T-cell (primary cell): ENCODE measurements around the gene DCT. TPM values are rescaled to one million over a fixed set of nuclear protein-coding genes. Genes with fewer than 3 reads are reported as not detected.
"Not testable (repeated sequence)": the region's sequence is repeated elsewhere in the genome, so short reads cannot be mapped to it uniquely, and the experiment has no call there.

ENCODE experiments used
- ATAC-seq, 4 experiments: fragments of 200-7000 bp in 3 of 4; fragments of 150-1000 bp in 1 of 4; cut with Tn5 transposase; replicated peaks in 1 of 4; 1 replicate in 3 of 4; 2 replicates in 1 of 4; pipeline ENCODE4 v1.10.0; 2021; ENCODE audit warnings: moderate library complexity in 3 of 4, mild to moderate bottlenecking in 2 of 4, moderate number of reproducible peaks in 1 of 4
- CTCF ChIA-PET, 2 donors: fragments of 300-600 bp; sonication (Branson Sonifier 250); formaldehyde crosslinking; loops; one replicate each; lab custom pipeline; 2022; ENCODE audit warnings: antibody characterized with exemption in 2 of 2; lab: Charles Lee
- POLR2A ChIA-PET, 2 donors: fragments of 300-600 bp; sonication (Branson Sonifier 250); formaldehyde crosslinking; loops; one replicate each; lab custom pipeline; 2022; ENCODE audit warnings: antibody characterized with exemption in 2 of 2; lab: Charles Lee
- DNase-seq, 35 experiments: peaks; one replicate each; pipeline versions ENCODE4 v3.0.0 to v3.0.0-alpha.2; 2013 to 2023
- H3K27ac ChIP-seq: one replicate; pipeline ENCODE4 v1.5.1; 2013; ENCODE audit warnings: low read length
- H3K27me3 ChIP-seq, 2 experiments: replicated peaks in 1 of 2; 1 replicate in 1 of 2; 2 replicates in 1 of 2; pipeline versions ENCODE4 v1.6.1 to v1.7.0; 2013; ENCODE audit warnings: low read length in 1 of 2, mixed read lengths in 1 of 2; ENCODE audit not compliant: control insufficient read depth in 2 of 2, insufficient read depth in 2 of 2; ENCODE audit errors: extremely low read depth in 1 of 2
- H3K36me3 ChIP-seq, 2 donors: 1 replicate in 1 of 2; 2 replicates in 1 of 2; pipeline versions ENCODE4 v1.6.1 to v1.7.0; 2013; ENCODE audit warnings: low read length in 1 of 2; ENCODE audit not compliant: control insufficient read depth in 2 of 2, insufficient read depth in 1 of 2; ENCODE audit errors: extremely low read depth in 1 of 2
- H3K4me1 ChIP-seq, 2 experiments: 1 replicate in 1 of 2; 2 replicates in 1 of 2; pipeline versions ENCODE4 v1.6.1 to v1.7.0; 2013; ENCODE audit warnings: low read length in 2 of 2, mixed read lengths in 1 of 2; ENCODE audit not compliant: insufficient read depth in 2 of 2, control insufficient read depth in 1 of 2; ENCODE audit errors: extremely low read depth in 1 of 2
- H3K4me3 ChIP-seq, 2 donors: 1 replicate in 1 of 2; 2 replicates in 1 of 2; pipeline versions ENCODE4 v1.5.1 to v1.7.0; 2013; ENCODE audit warnings: mild to moderate bottlenecking in 2 of 2, low read length in 1 of 2, moderate library complexity in 1 of 2; ENCODE audit not compliant: control insufficient read depth in 1 of 2; ENCODE audit errors: extremely low read depth in 1 of 2
- H3K9me3 ChIP-seq: 2 replicates; pipeline ENCODE4 v1.7.0; 2013
- H3K27ac Mint-ChIP-seq, 2 donors: one replicate each; pipeline ENCODE4 v1.8.0; 2020 to 2021; ENCODE audit warnings: mild to moderate bottlenecking in 2 of 2, mixed read lengths in 2 of 2
- H3K27me3 Mint-ChIP-seq, 2 donors: one replicate each; pipeline ENCODE4 v1.8.0; 2021 to 2022; ENCODE audit warnings: mixed read lengths in 2 of 2
- H3K36me3 Mint-ChIP-seq: one replicate; pipeline ENCODE4 v1.8.0; 2021; ENCODE audit warnings: mixed read lengths
- H3K4me1 Mint-ChIP-seq, 3 donors: one replicate each; pipeline ENCODE4 v1.8.0; 2020 to 2022; ENCODE audit warnings: mixed read lengths in 3 of 3, mild to moderate bottlenecking in 1 of 3
- H3K4me3 Mint-ChIP-seq, 3 donors: one replicate each; pipeline ENCODE4 v1.8.0; 2020 to 2022; ENCODE audit warnings: mild to moderate bottlenecking in 3 of 3, mixed read lengths in 3 of 3, moderate library complexity in 3 of 3
- H3K9me3 Mint-ChIP-seq, 3 donors: one replicate each; pipeline ENCODE4 v1.8.0; 2020 to 2022; ENCODE audit warnings: mixed read lengths in 3 of 3
- WGBS: methylation state at CpG from one replicate; pipeline ENCODE4 v1.1.5; 2013; ENCODE audit warnings: missing lambda C conversion rate; ENCODE audit not compliant: insufficient coverage; 5-methylcytosine and 5-hydroxymethylcytosine counted together
- total RNA-seq, 35 experiments: library from RNA in 6 of 35; stranded (reverse) in 6 of 35; fragments of 120-200 nt in 1 of 35; gene quantifications; one replicate each; pipeline versions ENCODE4 v1.2.1 to v1.2.4 and lab custom pipeline; 2013 to 2026

Gene DCT
- total RNA-seq, 5 donors from 2014 or later (not counting 1 experiment from before 2014, with no cell fraction given): 0.19 to 0.79 (median 0.43) TPM

DNA sequence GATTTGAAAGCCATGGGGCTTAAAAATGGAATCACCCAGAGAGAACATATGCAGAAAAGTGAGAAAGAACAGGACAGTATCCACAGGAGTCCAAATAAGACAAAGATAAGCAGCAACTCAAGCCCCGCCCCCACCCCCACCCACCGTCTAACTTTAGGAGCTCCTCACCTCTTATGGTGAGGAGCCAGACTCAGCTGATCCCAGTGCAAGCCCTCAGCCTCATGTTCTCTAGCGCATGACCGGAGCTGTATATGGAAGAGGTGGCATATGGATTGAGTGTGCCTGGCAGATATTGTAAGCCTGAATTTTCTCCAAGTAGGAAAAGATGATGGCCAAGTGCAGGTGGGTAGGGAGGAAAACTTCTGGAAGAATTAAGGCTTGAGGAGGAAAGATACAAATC, 36.4 kb upstream of the DCT start:
- peaks cover 1 to 6% of the 10 kb centered on the region in 2 donors for H3K27me3 Mint-ChIP-seq
- no peaks in the 10 kb centered on the region for H3K36me3 ChIP-seq
- no peak overlapping the region for H3K27ac ChIP-seq
- no peaks in the 10 kb centered on the region for H3K9me3 Mint-ChIP-seq
- CTCF ChIA-PET: interaction anchor here in 1 of 2 donors (0.6 kb wide), 1 partner anchor 71 kb away, joined by 4 read pairs; no protein-coding TSS in a partner anchor
- no peaks in the 10 kb centered on the region for H3K36me3 Mint-ChIP-seq
- H3K4me1 ChIP-seq: no peaks in the 10 kb centered on the region
- ATAC-seq (no peak), DNase-seq (no peak)
- H3K27ac Mint-ChIP-seq: no peak overlapping the region
- peaks cover 0 to 9% (median 0%) of the 10 kb centered on the region in 3 donors for H3K4me1 Mint-ChIP-seq
- no peak overlapping the region for H3K4me3 Mint-ChIP-seq
- H3K9me3 ChIP-seq: no peaks in the 10 kb centered on the region
- POLR2A ChIA-PET: interaction anchor here in 1 of 2 donors (0.6 kb wide), 1 partner anchor 9 kb away, joined by 3 read pairs; no protein-coding TSS in a partner anchor
- WGBS: 100% methylated on average over 2 of the region's 4 CpGs
- peaks cover 0 to 5% of the 10 kb centered on the region in 2 experiments for H3K27me3 ChIP-seq
- H3K4me3 ChIP-seq: no peak overlapping the region

DNA sequence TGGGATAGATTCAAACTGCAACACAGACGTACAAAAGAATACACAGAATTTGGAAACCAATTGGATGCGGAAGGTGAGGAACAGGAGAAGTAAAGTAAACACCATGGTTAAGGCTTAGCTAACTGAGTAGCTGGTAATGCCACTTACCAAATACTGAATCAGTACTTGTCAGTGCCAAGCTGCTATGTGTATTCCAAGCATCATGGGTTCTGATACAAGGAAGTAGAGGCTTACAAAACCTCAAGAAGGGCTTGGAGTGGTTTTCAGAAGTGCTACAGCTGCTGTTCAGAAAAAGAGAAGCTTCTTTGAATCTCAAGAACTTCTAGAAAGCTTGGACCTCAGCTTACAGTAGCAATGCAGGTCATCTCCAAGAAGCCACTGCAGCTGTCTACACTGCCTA, 35.9 kb upstream of the DCT start:
- Mint-ChIP-seq H3K27ac (no peak overlapping the region), H3K4me1 (peaks cover 0 to 9% (median 0%) of the 10 kb centered on the region in 3 donors), H3K36me3 (no peaks in the 10 kb centered on the region), H3K4me3 (no peak overlapping the region), H3K27me3 (peaks cover 5 to 10% of the 10 kb centered on the region in 2 donors), H3K9me3 (no peaks in the 10 kb centered on the region)
- Histone ChIP-seq H3K4me1 (no peaks in the 10 kb centered on the region), H3K27me3 (peaks cover 0 to 5% of the 10 kb centered on the region in 2 experiments), H3K36me3 (no peaks in the 10 kb centered on the region), H3K4me3 (no peak overlapping the region), H3K27ac (no peak overlapping the region), H3K9me3 (no peaks in the 10 kb centered on the region)
- ChIA-PET CTCF (no interaction called here), POLR2A (no interaction called here)
- no peak for ATAC-seq
- no peak for DNase-seq
- WGBS: 92% methylated on average over 2 of the region's 2 CpGs

DNA sequence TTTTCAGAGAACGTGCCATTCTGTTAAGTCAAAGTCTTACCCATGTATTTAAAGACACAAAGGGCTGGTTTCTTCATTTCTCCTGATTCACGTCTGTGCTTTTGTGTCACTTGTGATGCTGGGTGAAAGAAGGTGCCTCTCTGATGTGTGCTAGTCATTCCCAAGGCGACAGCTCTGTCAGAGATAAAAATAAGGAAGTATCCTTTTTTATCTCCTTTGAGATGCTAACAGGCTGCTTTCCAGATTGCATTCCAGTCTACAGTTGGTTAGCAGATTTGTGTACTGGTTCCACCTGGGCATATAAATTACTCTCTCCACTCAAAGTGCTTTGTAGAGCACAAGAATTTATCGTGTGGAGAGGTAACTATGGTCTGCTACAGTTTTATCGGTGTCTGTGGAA, 33.5 kb upstream of the DCT start:
- no peaks in the 10 kb centered on the region for H3K4me1 ChIP-seq
- ChIA-PET CTCF (no interaction called here), POLR2A (no interaction called here)
- DNase-seq (no peak), ATAC-seq (no peak)
- no peaks in the 10 kb centered on the region for H3K36me3 ChIP-seq
- H3K9me3 ChIP-seq: no peaks in the 10 kb centered on the region
- whole genome bisulfite sequencing: no CpG with 5 or more reads among the region's 5 CpGs
- Mint-ChIP-seq H3K27me3 (peaks cover 5 to 13% of the 10 kb centered on the region in 2 donors), H3K27ac (no peak overlapping the region), H3K36me3 (no peaks in the 10 kb centered on the region), H3K4me1 (peaks cover 0 to 17% (median 6%) of the 10 kb centered on the region in 3 donors), H3K4me3 (no peak overlapping the region), H3K9me3 (peaks cover 0 to 5% (median 3%) of the 10 kb centered on the region in 3 donors)
- peaks cover 0 to 5% of the 10 kb centered on the region in 2 experiments for H3K27me3 ChIP-seq
- H3K4me3 ChIP-seq: no peak overlapping the region
- no peak overlapping the region for H3K27ac ChIP-seq

DNA sequence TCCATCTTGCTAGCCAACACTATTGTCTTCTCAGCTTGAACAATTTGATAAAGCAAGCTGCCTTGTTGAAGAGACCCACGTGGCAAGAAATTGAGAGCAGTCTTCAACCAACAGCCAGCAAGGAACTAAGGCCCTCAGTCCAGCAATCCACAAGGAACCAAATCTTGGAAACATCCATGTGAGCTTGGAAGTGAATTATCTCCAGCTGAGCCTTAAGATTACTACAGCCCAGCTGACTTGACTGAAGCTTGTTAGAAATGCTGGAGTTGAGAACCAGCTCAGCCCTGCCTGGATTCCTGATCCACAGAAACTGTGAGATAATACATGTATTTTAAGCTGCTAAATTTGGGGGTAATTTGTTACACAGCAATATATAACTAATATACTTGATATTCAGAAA, 26.2 kb upstream of the DCT start:
- Histone ChIP-seq H3K9me3 (no peaks in the 10 kb centered on the region), H3K4me1 (peaks cover 3 to 5% of the 10 kb centered on the region in 2 experiments), H3K27me3 (peaks cover 0 to 9% of the 10 kb centered on the region in 2 experiments), H3K27ac (no peak overlapping the region), H3K36me3 (no peaks in the 10 kb centered on the region), H3K4me3 (no peak overlapping the region)
- ChIA-PET POLR2A (no interaction called here), CTCF (interaction anchor here in 1 of 2 donors (0.6 kb wide), 1 partner anchor 1695 kb away, joined by 3 read pairs; no protein-coding TSS in a partner anchor)
- 40% methylated on average over 1 of the region's 1 CpG for WGBS
- DNase-seq (no peak), ATAC-seq (no peak)
- H3K4me1 Mint-ChIP-seq: peaks cover 13 to 23% (median 20%) of the 10 kb centered on the region in 3 donors
- H3K27ac Mint-ChIP-seq: no peak overlapping the region
- peaks cover 7 to 11% of the 10 kb centered on the region in 2 donors for H3K27me3 Mint-ChIP-seq
- no peak overlapping the region for H3K4me3 Mint-ChIP-seq
- peaks cover 0 to 5% (median 3%) of the 10 kb centered on the region in 3 donors for H3K9me3 Mint-ChIP-seq
- no peaks in the 10 kb centered on the region for H3K36me3 Mint-ChIP-seq

DNA sequence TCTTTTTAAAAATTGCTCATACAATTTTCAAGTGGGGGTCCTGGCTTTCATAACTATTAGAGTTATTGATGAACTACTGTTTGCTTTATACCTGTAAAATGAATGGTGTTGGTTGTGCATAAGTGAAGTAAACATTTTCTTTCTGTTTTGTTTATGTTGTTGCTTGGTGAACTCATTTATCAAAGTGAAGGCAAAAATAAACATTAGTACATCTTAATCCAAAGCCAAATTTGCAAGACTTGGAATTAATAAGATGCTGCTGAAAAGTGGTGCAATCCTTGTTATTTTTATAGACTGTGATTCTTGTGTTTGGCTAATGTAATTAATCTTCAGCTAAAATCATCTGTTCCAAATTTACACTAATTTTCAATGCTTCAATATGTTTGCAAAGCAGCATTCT, 24.4 kb upstream of the DCT start:
- no peak overlapping the region for H3K27ac Mint-ChIP-seq
- peaks cover 13 to 23% (median 20%) of the 10 kb centered on the region in 3 donors for H3K4me1 Mint-ChIP-seq
- H3K4me3 ChIP-seq: no peak overlapping the region
- ChIA-PET POLR2A (no interaction called here), CTCF (no interaction called here)
- H3K36me3 ChIP-seq: no peaks in the 10 kb centered on the region
- no peaks in the 10 kb centered on the region for H3K9me3 Mint-ChIP-seq
- H3K9me3 ChIP-seq: no peaks in the 10 kb centered on the region
- H3K27ac ChIP-seq: no peak overlapping the region
- no peaks in the 10 kb centered on the region for H3K36me3 Mint-ChIP-seq
- peaks cover 3 to 5% of the 10 kb centered on the region in 2 experiments for H3K4me1 ChIP-seq
- H3K27me3 Mint-ChIP-seq: peaks cover 5% of the 10 kb centered on the region in 2 donors
- H3K4me3 Mint-ChIP-seq: no peak overlapping the region
- DNase-seq (no peak), ATAC-seq (no peak)
- H3K27me3 ChIP-seq: peaks cover 0 to 9% of the 10 kb centered on the region in 2 experiments

DNA sequence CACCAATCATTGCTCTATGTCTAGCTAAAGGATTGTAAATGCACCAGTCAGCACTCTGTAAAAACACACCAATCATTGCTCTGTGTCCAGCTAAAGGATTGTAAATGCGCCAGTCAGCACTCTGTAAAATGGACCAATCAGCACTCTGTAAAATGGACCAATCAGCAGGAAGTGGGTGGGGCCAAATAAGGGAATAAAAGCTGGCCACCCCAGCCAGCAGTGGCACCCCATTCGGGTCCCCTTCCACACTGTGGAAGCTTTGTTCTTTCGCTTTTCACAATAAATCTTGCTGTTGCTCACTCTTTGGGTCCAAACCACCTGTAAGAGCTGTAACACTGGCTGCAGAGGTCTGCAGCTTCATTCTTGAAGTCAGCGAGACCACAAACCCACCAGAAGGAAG, 19.3 kb upstream of the DCT start:
- H3K36me3 Mint-ChIP-seq, H3K4me1 Mint-ChIP-seq, H3K27me3 ChIP-seq, H3K27me3 Mint-ChIP-seq, H3K4me1 ChIP-seq, DNase-seq, H3K36me3 ChIP-seq, ATAC-seq, H3K27ac ChIP-seq, H3K4me3 ChIP-seq, H3K9me3 ChIP-seq, POLR2A ChIA-PET, H3K4me3 Mint-ChIP-seq, H3K27ac Mint-ChIP-seq, H3K9me3 Mint-ChIP-seq: not testable (repeated sequence)
- 90% methylated on average over 4 of the region's 4 CpGs for WGBS
- CTCF ChIA-PET: interaction anchor here in 1 of 2 donors (0.6 kb wide), 1 partner anchor 365 kb away, joined by 4 read pairs; no protein-coding TSS in a partner anchor
